Mesodermal cell (in vitro differentiated cells): ENCODE data around the gene CREB3L4. TPM values are rescaled to one million over a fixed set of nuclear protein-coding genes. Genes with fewer than 3 reads are reported as not detected.

Experiments
- H3K27ac ChIP-seq: 2 replicates; pipeline ENCODE4 v1.7.0; 2013; ENCODE audit warnings: mild to moderate bottlenecking, low read depth, low read length, moderate library complexity; ENCODE audit not compliant: severe bottlenecking
- H3K36me3 ChIP-seq: 2 replicates; pipeline ENCODE4 v1.7.1; 2013; ENCODE audit warnings: mild to moderate bottlenecking, low read length, moderate library complexity; ENCODE audit not compliant: control insufficient read depth, insufficient read depth
- H3K4me1 ChIP-seq: one replicate; pipeline ENCODE4 v1.7.1; 2013; ENCODE audit warnings: mild to moderate bottlenecking, low read length; ENCODE audit not compliant: insufficient read depth, control insufficient read depth, poor library complexity, severe bottlenecking
- H3K4me3 ChIP-seq: 2 replicates; pipeline ENCODE4 v1.7.0; 2013; ENCODE audit warnings: low read length, control low read depth, mild to moderate bottlenecking; ENCODE audit not compliant: insufficient read depth, poor library complexity, severe bottlenecking; ENCODE audit errors: extremely low read depth
- H3K9me3 ChIP-seq: 2 replicates; pipeline ENCODE4 v1.7.1; 2013; ENCODE audit warnings: mild to moderate bottlenecking, low read length, moderate library complexity; ENCODE audit not compliant: control insufficient read depth
- WGBS, 2 experiments: methylation state at CpG; one replicate each; pipeline ENCODE4 v1.1.5; 2013; ENCODE audit warnings: missing lambda C conversion rate in 2 of 2; ENCODE audit not compliant: insufficient coverage in 2 of 2; 5-methylcytosine and 5-hydroxymethylcytosine counted together
- polyA plus RNA-seq, 2 experiments: library from polyadenylated mRNA; stranded (reverse); fragments of 50-300 nt; gene quantifications; one replicate each; pipeline ENCODE4 v1.2.3, GENCODE V29; 2013

Gene CREB3L4, protein sequence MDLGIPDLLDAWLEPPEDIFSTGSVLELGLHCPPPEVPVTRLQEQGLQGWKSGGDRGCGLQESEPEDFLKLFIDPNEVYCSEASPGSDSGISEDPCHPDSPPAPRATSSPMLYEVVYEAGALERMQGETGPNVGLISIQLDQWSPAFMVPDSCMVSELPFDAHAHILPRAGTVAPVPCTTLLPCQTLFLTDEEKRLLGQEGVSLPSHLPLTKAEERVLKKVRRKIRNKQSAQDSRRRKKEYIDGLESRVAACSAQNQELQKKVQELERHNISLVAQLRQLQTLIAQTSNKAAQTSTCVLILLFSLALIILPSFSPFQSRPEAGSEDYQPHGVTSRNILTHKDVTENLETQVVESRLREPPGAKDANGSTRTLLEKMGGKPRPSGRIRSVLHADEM
- 19.5 TPM for polyA plus RNA-seq (2013, experiment 1 of 2)
- 17.7 TPM for polyA plus RNA-seq (2013, experiment 2 of 2)

DNA sequence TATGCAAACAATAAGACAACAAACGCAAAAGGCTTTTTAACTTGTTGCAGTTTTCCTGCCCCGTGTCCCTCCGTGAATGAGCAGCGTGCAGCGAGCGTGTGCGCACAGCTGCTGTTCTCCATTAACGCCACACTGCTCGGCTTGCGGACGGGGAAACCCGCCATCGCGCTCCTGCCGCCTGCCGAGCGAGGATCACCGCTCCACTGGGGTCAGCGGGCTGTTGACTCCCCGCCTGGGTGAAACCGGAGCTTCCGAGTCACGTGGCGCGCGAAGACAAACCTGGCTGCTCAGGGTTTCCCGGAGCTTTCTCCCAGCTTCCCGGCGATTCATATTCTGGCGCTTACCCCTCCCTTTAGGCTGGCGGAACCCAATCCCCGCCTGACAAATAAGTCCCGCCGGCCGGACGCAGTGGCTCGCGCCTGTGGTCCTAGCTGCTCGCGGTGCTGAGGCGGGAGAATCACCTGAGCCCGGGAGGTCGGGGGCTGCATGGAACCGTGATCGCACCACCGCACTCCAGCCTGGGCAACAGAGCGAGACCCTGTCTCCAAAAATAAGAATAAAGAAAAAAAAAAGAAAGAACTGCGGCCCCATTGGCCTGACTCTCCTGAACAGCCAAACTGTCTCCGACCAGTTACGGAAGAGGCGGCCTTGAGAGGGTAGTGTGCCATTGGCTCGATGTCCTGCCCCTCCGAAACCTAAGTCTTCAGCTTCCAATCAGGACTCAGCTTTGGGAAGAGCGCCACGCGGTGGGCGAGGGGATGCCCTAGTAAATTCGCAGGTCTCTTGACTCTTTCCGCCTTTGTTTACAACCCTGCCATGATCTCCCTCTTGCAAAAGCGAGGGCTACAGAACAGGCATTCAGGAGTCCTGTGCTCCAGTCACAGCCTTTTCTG is at the start of gene CREB3L4:
Gene CREB3L4 (plus strand): TSS at position 796 of the 893 bp plus-strand sequence. CDS start 624 bp downstream, outside the sequence.
- H3K4me3 ChIP-seq = peak within 1 kb of the TSS; percentile 61
- no peaks in the 10 kb centered on the region for H3K36me3 ChIP-seq
- whole genome bisulfite sequencing, 2 experiments = 1% methylated on average over 50 to 55 of the region's 60 CpGs
- no peaks in the 10 kb centered on the region for H3K9me3 ChIP-seq
- H3K4me1 ChIP-seq = peaks cover 8% of the 10 kb centered on the region
- peak within 1 kb of the TSS; percentile 95 for H3K27ac ChIP-seq

DNA sequence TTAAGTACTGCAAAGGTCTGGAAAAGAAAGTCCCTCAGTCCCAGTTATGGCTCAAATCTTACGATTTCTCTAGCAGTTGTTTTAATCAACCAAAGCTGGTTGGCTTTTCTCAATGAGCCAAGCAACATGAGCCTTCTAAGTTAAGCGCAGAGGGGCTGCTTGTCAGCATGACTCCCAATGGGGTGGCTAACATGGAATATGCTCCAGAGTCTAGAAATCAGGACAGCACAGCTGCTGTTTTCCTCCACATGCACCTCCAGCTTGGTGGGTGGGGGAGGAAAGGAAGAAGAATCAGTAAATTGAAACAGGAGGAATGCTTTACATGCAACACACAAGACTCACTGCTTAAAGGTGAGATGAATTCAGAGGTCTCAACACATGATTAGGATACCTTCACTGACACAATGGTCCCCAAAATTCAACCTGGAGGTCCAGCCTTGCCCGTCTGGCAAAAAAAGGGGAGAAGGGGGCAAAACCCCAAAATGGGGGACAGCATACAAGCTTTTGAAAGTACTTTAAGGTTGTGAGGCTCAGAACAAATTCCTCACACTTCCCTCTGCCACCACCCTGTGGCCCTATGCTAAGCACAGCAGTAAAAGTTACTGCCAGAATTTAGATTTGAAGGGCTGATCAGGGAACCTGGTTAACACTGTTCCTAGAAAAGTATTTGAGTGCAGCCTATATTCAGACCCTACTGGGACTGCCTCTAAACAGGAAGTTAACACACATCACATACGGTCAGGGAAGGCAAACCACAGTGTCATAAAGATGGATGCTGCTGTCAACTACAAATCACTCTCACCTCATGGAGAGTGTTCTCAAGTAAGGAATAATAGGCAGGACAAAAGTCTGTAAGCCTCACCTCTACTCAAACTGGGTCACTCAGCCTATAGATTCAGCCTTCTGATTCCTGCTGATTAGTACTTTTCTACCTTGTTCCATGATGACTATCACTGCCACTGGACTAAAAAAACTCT is 47.5 kb upstream of the CREB3L4 start:
- WGBS, 2 experiments = 73 to 86% methylated on average over 2 to 4 of the region's 4 CpGs
- H3K4me3 ChIP-seq = peak overlapping the region; percentile 87
- H3K27ac ChIP-seq = no peak overlapping the region
- H3K9me3 ChIP-seq = no peaks in the 10 kb centered on the region
- H3K4me1 ChIP-seq = peaks cover 17% of the 10 kb centered on the region
- H3K36me3 ChIP-seq = peaks cover 25% of the 10 kb centered on the region

DNA sequence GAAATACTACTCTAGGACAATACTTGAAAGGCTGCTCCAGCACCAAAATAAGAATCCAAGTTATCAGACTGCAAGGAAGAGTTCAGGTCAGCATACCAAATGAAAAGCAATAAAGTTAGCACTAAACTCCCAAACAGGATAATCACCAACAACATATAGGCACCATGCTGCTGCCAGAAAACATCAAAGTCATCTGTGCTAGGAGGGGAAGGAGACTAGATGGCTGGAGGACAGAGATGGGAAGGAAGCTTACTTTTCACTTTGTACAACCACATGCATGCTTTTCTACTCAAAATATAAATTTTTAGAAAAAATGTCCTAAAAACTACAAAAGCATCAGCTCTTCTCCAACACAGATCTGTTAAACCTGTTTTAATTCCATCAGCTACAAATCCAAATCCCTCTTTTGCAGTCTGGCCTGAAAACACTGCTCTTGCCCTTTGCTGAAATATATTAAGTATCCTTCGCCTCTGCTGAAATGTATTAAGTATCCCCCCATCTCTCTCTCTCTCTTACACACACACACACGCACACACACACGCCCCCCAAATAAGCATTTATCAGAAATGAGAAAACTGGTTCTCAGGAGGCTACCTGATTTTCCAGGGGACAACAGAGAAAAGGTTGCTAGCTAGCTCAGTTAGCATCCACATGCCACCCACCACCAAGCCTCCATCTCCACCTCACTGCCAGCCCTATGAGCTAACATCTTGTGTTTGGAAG is 46.5 kb upstream of the CREB3L4 start:
- H3K36me3 ChIP-seq = peaks cover 16% of the 10 kb centered on the region
- WGBS, 2 experiments = 36 to 67% methylated on average over 1 to 3 of the region's 3 CpGs
- peak overlapping the region; percentile 87 for H3K4me3 ChIP-seq
- H3K9me3 ChIP-seq = no peaks in the 10 kb centered on the region
- H3K27ac ChIP-seq = no peak overlapping the region
- peaks cover 17% of the 10 kb centered on the region for H3K4me1 ChIP-seq

DNA sequence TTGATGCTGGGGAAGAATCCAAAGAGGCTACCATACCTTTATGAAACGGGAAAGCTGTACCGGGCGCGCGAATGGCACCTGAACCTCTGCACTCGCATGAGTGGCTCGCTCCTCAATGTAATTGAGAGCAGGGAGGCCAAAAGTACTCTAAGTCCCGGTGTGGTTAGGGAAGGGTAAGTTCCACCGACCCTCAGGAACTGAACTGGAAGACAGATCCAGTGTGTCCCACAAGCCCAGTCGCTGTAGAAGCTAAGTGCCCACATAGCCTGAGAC is 46.0 kb upstream of the CREB3L4 start:
- Histone ChIP-seq H3K4me1 (peaks cover 17% of the 10 kb centered on the region), H3K9me3 (no peaks in the 10 kb centered on the region), H3K4me3 (peak overlapping the region; percentile 87), H3K27ac (peak overlapping the region; percentile 89), H3K36me3 (peaks cover 14% of the 10 kb centered on the region)
- WGBS, 2 experiments = 0% methylated on average over 8 to 10 of the region's 10 CpGs

DNA sequence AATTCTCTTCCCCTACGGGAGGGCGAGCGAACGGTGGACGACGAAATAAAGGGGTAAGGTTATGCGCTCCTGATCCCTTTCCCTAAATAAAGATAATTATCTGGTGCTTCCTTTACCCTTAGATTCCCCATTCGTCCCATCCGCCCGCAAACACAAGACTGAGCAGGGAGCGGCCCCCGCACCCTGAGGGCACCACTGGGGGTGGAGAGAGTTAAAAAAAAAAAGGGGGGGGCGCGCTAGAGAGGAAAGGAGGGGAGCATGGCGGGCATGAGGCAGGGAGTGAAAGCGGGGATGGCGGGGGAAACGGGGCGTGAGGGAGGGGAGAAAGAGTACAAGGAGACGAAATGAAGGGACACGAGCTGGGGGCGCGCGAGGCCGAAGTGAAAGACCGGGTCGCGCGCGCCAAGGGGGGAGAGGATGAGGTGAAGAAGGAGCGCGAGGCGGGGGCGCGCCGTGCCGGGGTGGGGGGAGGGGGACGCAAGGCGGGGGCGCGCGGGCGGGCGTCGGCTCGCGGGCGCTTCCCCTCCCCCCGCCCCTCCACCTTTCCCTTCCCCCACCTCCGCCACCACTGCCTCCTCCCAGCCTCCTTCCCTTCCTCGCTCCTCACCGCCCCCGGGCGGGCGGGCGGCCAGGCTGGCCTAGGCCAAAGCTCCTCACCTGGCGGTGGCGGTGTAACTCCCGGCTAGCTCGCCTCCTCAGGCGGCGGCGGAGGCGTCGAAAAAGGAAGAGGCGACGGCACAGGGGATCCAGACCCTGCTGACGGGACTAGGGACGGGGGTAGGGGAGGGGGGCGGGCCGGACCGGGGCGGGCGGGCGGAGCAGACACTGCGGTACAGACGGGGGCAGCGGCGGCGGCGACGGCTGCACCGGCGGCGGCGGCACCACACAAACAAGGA is 45.4 kb upstream of the CREB3L4 start:
- Histone ChIP-seq H3K27ac (peak overlapping the region; percentile 89), H3K4me1 (peaks cover 17% of the 10 kb centered on the region), H3K9me3 (no peaks in the 10 kb centered on the region), H3K4me3 (peak overlapping the region; percentile 87), H3K36me3 (peaks cover 14% of the 10 kb centered on the region)
- 0 to 1% methylated on average over 20 to 21 of the region's 86 CpGs for WGBS, 2 experiments

DNA sequence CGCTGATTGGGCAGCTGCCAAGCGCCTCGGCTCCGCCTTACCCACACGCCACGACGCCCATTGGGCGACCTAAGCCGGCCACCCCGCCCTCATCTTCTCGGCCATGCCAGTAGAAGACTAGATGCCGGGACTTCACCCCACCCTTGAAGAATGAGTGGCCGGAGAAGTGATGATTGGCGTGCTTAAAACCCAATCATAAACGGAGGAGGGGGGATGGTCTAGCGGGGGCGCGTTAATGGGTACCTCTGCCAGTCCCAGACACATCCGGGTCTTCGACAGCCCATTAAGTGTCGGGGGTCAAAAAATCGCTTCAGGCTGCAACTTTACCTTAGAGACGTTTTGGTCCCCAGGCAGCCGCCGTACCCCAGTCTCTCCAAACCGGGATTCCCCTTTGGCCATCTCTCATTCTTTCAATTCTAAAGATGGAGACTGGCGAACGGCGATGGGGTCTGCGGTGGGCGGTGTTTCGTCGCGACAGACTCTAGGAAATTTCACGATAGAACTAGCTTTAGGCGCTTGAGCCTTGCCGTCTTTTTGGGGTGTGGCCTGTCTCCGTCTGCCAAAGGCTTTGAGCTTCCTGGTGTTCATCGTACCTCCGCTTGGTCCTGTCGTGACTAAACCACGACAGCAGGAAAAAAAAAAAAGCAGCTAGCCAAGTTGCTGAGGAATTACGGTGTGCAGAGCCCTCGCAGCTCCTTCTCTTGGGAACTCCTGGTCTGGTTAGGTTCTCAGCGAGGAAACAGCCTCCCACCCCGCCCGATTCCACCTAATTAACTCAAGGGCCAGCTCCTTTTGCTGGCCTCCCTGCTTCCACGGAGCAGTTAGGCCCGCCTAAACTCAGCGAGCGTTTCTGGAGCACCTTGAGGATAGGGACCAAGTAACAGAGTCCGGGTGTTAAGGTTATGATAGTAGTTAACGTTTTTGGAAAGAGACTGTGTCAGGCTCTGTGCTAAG is 44.5 kb upstream of the CREB3L4 start, which contains the start of gene GATAD2B:
Gene GATAD2B (minus strand): TSS at position 1 of the 954 bp plus-strand sequence. CDS start 94,625 bp downstream, outside the sequence.
- Histone ChIP-seq H3K9me3 (no peaks in the 10 kb centered on the region), H3K36me3 (peaks cover 14% of the 10 kb centered on the region), H3K4me1 (peaks cover 17% of the 10 kb centered on the region), H3K4me3 (peak within 1 kb of the TSS; percentile 87), H3K27ac (peak within 1 kb of the TSS; percentile 89)
- 0% methylated on average over 47 to 48 of the region's 53 CpGs for WGBS, 2 experiments

DNA sequence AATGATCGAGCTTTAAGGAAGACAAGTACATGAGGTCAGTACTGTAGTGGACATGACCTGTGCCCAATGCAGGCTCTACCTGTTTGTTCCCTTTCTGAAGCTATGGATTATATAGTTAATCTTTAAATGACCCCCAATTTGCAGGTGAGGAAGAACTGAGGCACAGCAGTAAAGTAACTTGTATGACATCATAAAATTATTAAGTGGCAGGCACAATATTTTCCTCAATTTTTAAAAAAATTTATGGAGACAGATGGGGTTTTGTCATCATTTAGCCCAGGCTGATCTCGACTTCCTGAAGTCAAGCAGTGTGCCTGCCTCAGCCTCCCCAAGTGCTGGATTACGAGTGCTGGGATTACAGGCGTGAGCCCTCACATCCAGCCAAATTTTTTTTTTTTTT is 41.3 kb upstream of the CREB3L4 start:
- no peak overlapping the region for H3K4me3 ChIP-seq
- H3K4me1 ChIP-seq = peaks cover 7% of the 10 kb centered on the region
- H3K27ac ChIP-seq = no peak overlapping the region
- WGBS, 2 experiments = 87 to 88% methylated on average over 3 of the region's 4 CpGs
- H3K9me3 ChIP-seq = no peaks in the 10 kb centered on the region
- H3K36me3 ChIP-seq = peaks cover 4% of the 10 kb centered on the region

GRCh38 chr1:153928245-153928644 is 39.5 kb upstream of the CREB3L4 start:
- Histone ChIP-seq H3K27ac (no peak overlapping the region), H3K36me3 (peaks cover 13% of the 10 kb centered on the region)

More at GRCh38 chr1:153928245-153928644, 39.5 kb upstream of the CREB3L4 start:
- Histone ChIP-seq H3K9me3 (no peaks in the 10 kb centered on the region), H3K4me1 (peaks cover 7% of the 10 kb centered on the region), H3K4me3 (no peak overlapping the region)
- no CpG with 5 or more reads among the region's 1 CpG for WGBS, 2 experiments
